HL-60 (cell line): Measurements from ENCODE around the gene CLDN2.

Experiments
- DNase-seq, 2 experiments: peaks; one replicate each; pipeline ENCODE4 v3.0.0-alpha.2; 2010 to 2020; ENCODE audit warnings: low read depth in 1 of 2, low spot score in 1 of 2
- H3K27ac ChIP-seq: fragments of 250-450 bp; sonication (Bioruptor Pico); replicated peaks from 2 replicates; pipeline ENCODE4 v1.5.1; 2020; ENCODE audit warnings: mild to moderate bottlenecking, moderate library complexity
- H3K27me3 ChIP-seq: fragments of 250-450 bp; sonication (Bioruptor Pico); 2 replicates; pipeline ENCODE4 v1.5.1; 2021; ENCODE audit warnings: mild to moderate bottlenecking, moderate library complexity; ENCODE audit not compliant: insufficient read depth, poor library complexity, severe bottlenecking
- H3K4me3 ChIP-seq: replicated peaks from 2 replicates; pipeline ENCODE4 v1.5.1; 2011; ENCODE audit warnings: mild to moderate bottlenecking, control low read depth, low read length; ENCODE audit not compliant: insufficient read depth
- GABPA ChIP-seq: IDR thresholded peaks from 2 replicates; pipeline ENCODE4 v1.6.1; 2012; ENCODE audit warnings: low read depth
- POLR2AphosphoS5 ChIP-seq: IDR thresholded peaks from 2 replicates; pipeline ENCODE4 v1.6.1; 2012; ENCODE audit warnings: low read depth
- REST ChIP-seq: IDR thresholded peaks from 2 replicates; pipeline ENCODE4 v1.6.1; 2012; ENCODE audit warnings: low read depth; ENCODE audit not compliant: insufficient replicate concordance
- SPI1 ChIP-seq: IDR thresholded peaks from 2 replicates; pipeline ENCODE4 v1.6.1; 2012; ENCODE audit warnings: low read depth, mild to moderate bottlenecking, borderline replicate concordance
- TF ChIP-seq, protein P1 (sequence below): IDR thresholded peaks from one replicate; pipeline ENCODE4 v1.5.1; 2011; ENCODE audit warnings: low read length, control low read depth, inconsistent platforms; ENCODE audit not compliant: insufficient read depth

Gene CLDN2

DNA sequence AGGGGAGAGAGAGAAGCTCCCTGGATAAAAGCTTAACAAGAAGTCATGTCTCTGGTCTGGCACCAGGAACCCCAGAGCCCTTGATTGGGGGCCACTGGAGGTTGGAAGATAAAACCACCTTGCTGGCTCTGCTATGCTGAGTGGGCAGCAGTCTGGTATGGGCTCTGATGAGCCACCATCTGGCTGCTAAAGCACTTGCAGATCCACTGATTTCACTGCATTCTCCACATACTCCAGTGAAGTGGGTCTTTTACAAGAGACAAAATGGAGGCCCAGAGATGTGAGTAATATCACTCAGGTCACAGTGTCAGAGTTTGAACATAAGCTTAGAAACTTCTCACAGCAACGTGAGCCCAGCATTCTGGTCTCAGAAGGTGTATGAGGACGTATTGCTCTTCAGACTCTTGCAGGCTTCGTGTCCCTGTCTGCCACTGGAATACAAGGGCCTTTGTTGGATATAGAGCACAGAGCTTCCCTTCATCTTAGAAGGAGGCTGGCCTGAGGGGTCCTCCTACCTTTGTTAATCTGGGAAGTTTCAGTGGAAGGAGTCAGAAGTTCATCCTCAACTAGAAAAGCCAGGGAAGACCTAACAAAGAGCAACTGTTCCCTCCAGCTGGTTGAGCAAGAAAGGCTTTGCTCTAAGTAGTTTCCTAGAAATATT lies 11.8 kb downstream of the CLDN2 start:
- no peak overlapping the region for H3K27ac ChIP-seq
- TF ChIP-seq, protein P1, sequence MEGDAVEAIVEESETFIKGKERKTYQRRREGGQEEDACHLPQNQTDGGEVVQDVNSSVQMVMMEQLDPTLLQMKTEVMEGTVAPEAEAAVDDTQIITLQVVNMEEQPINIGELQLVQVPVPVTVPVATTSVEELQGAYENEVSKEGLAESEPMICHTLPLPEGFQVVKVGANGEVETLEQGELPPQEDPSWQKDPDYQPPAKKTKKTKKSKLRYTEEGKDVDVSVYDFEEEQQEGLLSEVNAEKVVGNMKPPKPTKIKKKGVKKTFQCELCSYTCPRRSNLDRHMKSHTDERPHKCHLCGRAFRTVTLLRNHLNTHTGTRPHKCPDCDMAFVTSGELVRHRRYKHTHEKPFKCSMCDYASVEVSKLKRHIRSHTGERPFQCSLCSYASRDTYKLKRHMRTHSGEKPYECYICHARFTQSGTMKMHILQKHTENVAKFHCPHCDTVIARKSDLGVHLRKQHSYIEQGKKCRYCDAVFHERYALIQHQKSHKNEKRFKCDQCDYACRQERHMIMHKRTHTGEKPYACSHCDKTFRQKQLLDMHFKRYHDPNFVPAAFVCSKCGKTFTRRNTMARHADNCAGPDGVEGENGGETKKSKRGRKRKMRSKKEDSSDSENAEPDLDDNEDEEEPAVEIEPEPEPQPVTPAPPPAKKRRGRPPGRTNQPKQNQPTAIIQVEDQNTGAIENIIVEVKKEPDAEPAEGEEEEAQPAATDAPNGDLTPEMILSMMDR: no peak
- TF ChIP-seq POLR2AphosphoS5 (no peak), GABPA (no peak), SPI1 (no peak), REST (no peak)
- DNase-seq: no peak
- H3K4me3 ChIP-seq: no peak overlapping the region
- H3K27me3 ChIP-seq: peaks cover 6% of the 10 kb centered on the region

- Histone ChIP-seq H3K27me3 (peaks cover 8% of the 10 kb centered on the region), H3K27ac (no peak overlapping the region), H3K4me3 (no peak overlapping the region)
- TF ChIP-seq SPI1: no peak
- TF ChIP-seq GABPA: no peak
- no peak for TF ChIP-seq REST
- no peak for TF ChIP-seq POLR2AphosphoS5
- TF ChIP-seq, protein P1: no peak
- no peak for DNase-seq
Measured at GRCh38 chrX:106932492-106932923, 12.3 kb downstream of the CLDN2 start.

GRCh38 chrX:106932960-106933537 lies 12.8 kb downstream of the CLDN2 start:
- no peak overlapping the region for H3K27ac ChIP-seq
- peak in 1 of 2 experiments; percentile 4 for DNase-seq
- no peak overlapping the region for H3K4me3 ChIP-seq
- TF ChIP-seq, protein P1: no peak
- TF ChIP-seq SPI1 (no peak), POLR2AphosphoS5 (no peak), GABPA (no peak), REST (no peak)
- H3K27me3 ChIP-seq: peaks cover 8% of the 10 kb centered on the region
